ENCODE data around the gene TMEM169. TPM values are rescaled to one million over a fixed set of nuclear protein-coding genes. Genes with fewer than 3 reads are reported as not detected.
A peak's percentile ranks its signal among the peaks of the same experiment; 100 is the strongest.

Gene TMEM169
- total and polyA plus RNA-seq, 2 of the 4 experiments (the other 2 are of a cell fraction), result 0.15 to 0.54 TPM

GRCh38 chr2:216082805-216083204 is 1.1 kb downstream of the TMEM169 start:
- Histone ChIP-seq H2BK5ac (ENCODE audit: low read depth, low read length, poor library complexity, severe bottlenecking) (no peak overlapping the region), H3K9me1 (ENCODE audit: insufficient read depth, low read length) (peaks cover 11% of the 10 kb centered on the region), H3K27ac (ENCODE audit: insufficient read depth, low read length) (no peak overlapping the region), H3K18ac (ENCODE audit: low read depth, low read length) (no peak overlapping the region), H2AK9ac (replicated peaks; ENCODE audit: low read depth, low read length, poor library complexity) (no peak overlapping the region), H2BK120ac (ENCODE audit: low read depth, low read length) (no peak overlapping the region), H3K56ac (ENCODE audit: extremely low read depth, insufficient read depth, low read length) (no peak overlapping the region), H4K91ac (ENCODE audit: insufficient read depth, low read depth, low read length) (no peak overlapping the region), H3K9ac (ENCODE audit: low read depth, low read length) (no peak overlapping the region), H3K36me3 (ENCODE audit: control insufficient read depth, insufficient read depth, low read length) (no peaks in the 10 kb centered on the region), H2AFZ (replicated peaks; ENCODE audit: low read length, poor library complexity) (no peak overlapping the region), H2AK5ac (ENCODE audit: low read depth, low read length) (no peak overlapping the region), H3K4me3 (ENCODE audit: insufficient read depth, low read depth, low read length) (no peak overlapping the region), H4K5ac (ENCODE audit: low read depth, low read length) (no peak overlapping the region), H3K4me2 (ENCODE audit: low read depth, low read length) (no peak overlapping the region), H4K20me1 (ENCODE audit: insufficient read depth, low read length) (no peaks in the 10 kb centered on the region), H2BK15ac (ENCODE audit: low read depth, low read length) (no peak overlapping the region), H3K23ac (ENCODE audit: low read depth, low read length) (no peak overlapping the region), H3K9me3 (ENCODE audit: control insufficient read depth, insufficient read depth, low read length) (no peaks in the 10 kb centered on the region), H3K79me1 (ENCODE audit: low read depth in 1 of 2, low read length in 2 of 2) (peaks cover 3 to 16% of the 10 kb centered on the region in 2 experiments; a peak in 3 of 4 replicates), H3K4me1 (ENCODE audit: control insufficient read depth, insufficient read depth, low read length) (0 out of 2 replicates have a peak, but pooled peaks cover 2% of the 10 kb centered on the region), H4K8ac (ENCODE audit: low read depth in 2 of 2, low read length in 2 of 2) (no peak overlapping the region), H3K4ac (ENCODE audit: low read depth, low read length) (no peak overlapping the region), H3K14ac (replicated peaks; ENCODE audit: low read depth, low read length) (no peak overlapping the region), H3K27me3 (ENCODE audit: control insufficient read depth, insufficient read depth, low read length) (no peaks in the 10 kb centered on the region), H2BK20ac (ENCODE audit: low read depth, low read length) (no peak overlapping the region)
- no TSS peak for BruUV-seq (replicated peaks)
- 60% methylated on average over 1 of the region's 3 CpGs; no CpG with 5 or more reads in 1 of the 2 experiments for WGBS, 2 experiments (ENCODE audit: extremely low coverage in 2 of 2, insufficient read length in 1 of 2)
- CTCF ChIA-PET, result interaction anchor here (1.1 to 1.3 kb wide), 2 partner anchors 19 to 21 kb away, joined by 3 read pairs; no protein-coding TSS in a partner anchor
- in situ Hi-C loops (cut with MboI; ENCODE audit: low sequenced_read_pairs), result no loop called here
- no peak for TF ChIP-seq CHD1 (IDR thresholded peaks at IDR 0.05; ENCODE audit: low read depth, low read length)
- POLR2A ChIA-PET (ENCODE audit: unreplicated experiment), result no interaction called here
- intact Hi-C loops (cut with micrococcal nuclease), result no loop called here
- ATAC-seq (ENCODE audit: low read depth) (no peak), DNase-seq (peak; percentile 9)
- dilution Hi-C loops (cut with HindIII; ENCODE audit: low sequenced_read_pairs, unreplicated experiment), result no loop called here
